Posterior cingulate gyrus (tissue), 11 donors: Measurements from ENCODE around the gene SLC5A3.

Source experiments
- DNase-seq, 10 donors: peaks; one replicate each; pipeline versions ENCODE4 v3.0.0 to v3.0.0-alpha.2; 2020 to 2021; ENCODE audit warnings: mixed read lengths in 3 of 10
- intact Hi-C: fragments of 100-400 bp; cut with DNase I; formaldehyde crosslinking; loops from one replicate; pipeline ENCODE4 v1.15.1; 2023

The SLC5A3 gene

GRCh38 chr21:34073032-34073748 is at the start of gene SLC5A3, which contains the start of gene MRPS6:
Gene SLC5A3 (plus strand): TSS chr21:34073578. CDS start chr21:34095199, 21,621 bp downstream.
Gene MRPS6 (plus strand): TSS chr21:34073578. CDS start chr21:34073701, 123 bp downstream.
- intact Hi-C loops: loop anchor here (1.0 to 10.0 kb wide), 4 partner anchors 52 to 274 kb away; no protein-coding TSS in a partner anchor
- DNase-seq: peak; percentile 67 to 97 (median 78)

DNA sequence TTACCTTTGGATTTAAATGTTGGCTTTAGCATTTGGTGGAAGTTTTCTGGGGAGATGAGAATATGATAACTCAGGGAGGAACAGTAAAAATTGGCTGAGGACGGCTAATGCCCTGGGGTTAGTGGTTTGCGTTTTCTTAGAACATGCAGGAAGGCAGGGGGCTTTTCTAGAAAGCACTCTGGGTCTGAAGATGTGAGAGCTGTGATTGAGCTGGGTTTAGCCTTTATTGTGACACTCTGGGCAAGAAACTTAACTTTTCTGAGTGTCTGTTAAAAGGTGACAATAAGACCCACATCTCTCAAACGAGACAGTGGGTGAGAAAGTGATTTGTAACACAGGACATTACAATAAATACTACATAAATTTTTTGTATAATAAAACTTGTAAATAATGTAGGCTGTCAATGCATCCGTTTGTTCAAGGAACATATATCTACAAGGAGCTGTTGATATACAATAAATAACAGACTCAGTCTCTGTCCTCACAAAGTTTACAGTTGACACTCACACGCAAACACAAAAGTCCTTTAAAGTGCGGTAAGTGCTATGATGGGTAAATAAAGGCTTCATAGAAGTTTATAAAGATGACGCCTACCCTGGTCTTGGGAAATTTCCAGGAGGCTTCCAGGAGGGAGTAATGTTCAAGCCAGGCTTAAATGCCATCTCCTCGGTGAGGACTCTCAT is 49.5 kb upstream of the SLC5A3 start:
- no peak for DNase-seq
- intact Hi-C loops: no loop called here

GRCh38 chr21:34024374-34024693 is 49.0 kb upstream of the SLC5A3 start:
- no peak for DNase-seq
- intact Hi-C loops: no loop called here

GRCh38 chr21:34027721-34028461 is 45.5 kb upstream of the SLC5A3 start:
- DNase-seq: no peak
- intact Hi-C loops: no loop called here

DNA sequence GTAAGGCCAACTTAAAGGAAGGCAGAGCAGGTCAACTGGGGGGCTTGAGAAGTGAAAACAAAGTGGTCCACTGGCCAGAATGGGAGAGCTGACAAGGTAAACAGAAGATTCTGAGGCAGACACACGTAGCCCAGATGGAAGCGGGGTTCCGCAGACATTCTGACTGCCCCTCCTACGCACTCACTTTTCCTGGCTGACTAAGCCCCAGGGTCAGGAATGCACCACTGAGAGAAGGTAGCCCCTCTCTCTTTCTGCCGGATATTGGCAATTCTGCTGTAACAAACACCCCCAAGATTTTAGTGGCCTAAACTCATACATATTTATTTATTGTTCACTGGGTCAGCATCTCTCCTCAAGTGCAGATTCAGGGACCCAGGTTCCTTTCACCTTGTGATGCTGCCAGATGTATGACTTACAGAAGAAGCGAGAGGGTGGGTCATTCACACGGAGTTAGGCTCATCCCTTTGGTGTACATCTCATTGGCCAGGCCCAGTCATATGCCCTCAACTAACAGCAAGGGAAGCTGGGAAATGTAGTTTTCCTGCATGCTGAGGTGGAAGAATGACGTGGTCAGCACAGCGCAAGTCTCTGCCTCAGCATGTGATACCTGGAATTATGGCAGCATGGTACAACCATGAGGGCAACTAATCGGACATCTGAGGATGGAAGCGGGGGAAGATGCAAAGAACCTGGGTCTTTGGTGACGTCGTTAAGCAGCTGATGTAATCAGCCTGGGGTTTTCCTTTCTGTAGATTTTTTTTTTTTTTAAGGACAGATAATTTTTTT is 43.4 kb upstream of the SLC5A3 start:
- peak in 5 of 10 donors; percentile 21 to 87 (median 52) for DNase-seq
- intact Hi-C loops: no loop called here

DNA sequence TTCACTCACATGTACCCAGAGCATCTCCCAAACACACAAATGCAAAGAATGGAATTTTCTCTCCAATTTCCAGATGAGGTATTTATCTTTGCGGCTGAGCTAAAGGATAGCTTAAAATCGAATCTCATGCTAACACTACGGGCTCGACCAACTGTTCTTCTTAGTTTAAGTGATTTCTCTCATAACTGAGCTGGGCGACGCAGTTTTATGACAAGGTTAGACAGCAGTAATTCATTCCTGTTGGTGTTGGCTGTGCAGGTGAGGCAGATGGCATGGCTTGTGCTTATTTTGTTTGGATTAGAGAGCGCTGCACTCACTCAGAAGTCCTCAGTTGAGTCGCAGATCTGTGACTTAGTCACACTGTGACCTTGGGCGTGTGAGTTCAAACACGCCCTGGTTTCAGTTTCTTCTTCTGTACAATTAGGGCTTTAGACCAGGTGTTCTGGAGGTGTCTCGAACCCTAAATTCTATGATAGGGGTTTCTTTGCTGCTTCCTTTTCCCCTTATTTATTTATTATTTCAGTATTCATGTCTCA is 41.5 kb upstream of the SLC5A3 start:
- no peak for DNase-seq
- intact Hi-C loops: no loop called here

DNA sequence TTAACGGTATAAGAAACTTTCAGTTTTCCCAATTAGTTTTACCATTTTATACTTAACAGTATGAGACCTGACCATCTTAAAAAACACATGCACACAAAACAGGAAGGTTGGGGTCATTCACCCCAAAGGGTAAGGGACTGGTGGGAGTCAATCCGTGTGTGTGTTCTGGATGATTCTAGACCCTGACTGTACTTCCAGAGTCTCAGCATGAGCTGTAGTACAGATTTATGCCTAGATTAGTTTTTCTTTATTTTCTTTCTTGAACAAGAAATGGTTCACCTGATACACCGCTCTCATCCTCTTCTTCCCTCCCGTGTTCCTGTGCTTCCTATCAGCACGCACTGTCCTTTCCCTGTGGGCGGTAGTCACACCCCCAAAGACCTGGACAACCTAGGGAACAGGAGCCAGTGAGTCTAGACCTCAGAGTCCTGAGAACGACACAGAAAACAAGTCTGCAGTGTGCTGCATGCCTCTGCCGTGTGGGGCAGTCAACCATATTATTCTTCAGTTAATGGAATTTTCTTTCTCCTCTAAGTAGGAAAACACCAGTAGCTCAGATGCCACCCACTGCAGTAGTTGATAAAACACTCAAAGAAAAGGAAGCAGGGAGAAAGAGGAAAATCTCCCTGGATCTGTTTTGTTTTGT is 38.9 kb upstream of the SLC5A3 start:
- DNase-seq: no peak
- intact Hi-C loops: no loop called here

GRCh38 chr21:34035619-34036354 is 37.6 kb upstream of the SLC5A3 start:
- intact Hi-C loops: no loop called here
- no peak for DNase-seq

DNA sequence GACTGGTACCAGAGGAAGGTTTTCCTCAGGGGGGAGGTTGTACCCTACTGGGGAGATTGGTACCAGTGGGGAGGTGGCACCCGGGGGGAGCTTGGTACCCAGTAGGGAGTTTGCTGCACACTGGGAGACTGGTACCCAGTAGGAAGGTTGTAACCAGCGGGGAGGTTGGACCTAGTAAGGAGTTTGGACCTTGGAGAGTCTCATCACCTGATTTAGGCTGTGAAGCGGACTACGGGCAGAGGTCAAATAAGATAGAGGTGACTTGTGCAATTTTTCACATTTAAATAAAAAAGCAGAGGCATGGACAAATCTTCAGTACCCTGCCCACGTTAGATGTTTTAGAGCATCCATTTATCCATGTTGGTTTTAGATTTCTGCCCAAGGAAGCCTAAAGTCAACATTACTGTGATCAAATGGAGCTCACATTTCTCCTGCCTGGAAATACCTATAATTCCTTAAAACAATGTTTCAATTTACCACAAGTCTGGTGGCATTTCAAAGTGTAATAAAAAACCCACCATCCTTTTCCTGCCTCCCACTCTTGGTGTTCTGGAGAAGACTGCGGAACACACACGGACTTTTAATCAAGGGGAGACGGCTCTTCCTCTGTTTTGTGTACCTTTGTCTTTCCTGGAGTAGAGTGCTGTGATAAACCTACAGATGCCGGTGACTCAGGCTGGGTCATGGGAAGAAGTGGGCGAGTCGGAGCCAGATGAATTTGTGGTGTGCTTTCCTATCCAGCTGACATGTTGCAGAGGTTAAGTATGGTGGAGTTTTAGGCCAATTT is 36.2 kb upstream of the SLC5A3 start:
- DNase-seq: no peak
- intact Hi-C loops: no loop called here

- DNase-seq: no peak
- intact Hi-C loops: no loop called here
Measured at GRCh38 chr21:34039678-34040382, 33.5 kb upstream of the SLC5A3 start.

DNA sequence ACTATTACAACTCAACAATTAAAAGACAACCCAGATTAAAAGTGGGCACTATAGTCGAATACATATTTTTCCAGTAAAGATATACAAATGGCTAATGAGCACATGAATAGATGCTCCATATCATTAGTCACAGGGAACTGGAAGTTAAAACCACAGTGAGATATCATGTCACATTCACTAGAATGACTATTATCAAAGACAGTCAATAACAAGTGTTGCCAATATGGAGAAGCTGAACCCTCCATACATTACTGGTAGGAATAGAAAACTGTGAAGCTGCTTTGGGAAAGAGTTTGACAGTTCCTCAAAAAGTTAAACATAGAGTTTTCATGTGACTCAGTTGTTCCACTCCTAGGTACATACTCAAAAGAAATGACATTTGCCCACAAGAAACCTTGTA is 30.6 kb upstream of the SLC5A3 start:
- intact Hi-C loops: no loop called here
- DNase-seq: no peak

GRCh38 chr21:34043333-34043732 is 30.0 kb upstream of the SLC5A3 start:
- intact Hi-C loops: no loop called here
- DNase-seq: no peak

- no peak for DNase-seq
- intact Hi-C loops: no loop called here
Measured at GRCh38 chr21:34046917-34047316, 26.5 kb upstream of the SLC5A3 start.

DNA sequence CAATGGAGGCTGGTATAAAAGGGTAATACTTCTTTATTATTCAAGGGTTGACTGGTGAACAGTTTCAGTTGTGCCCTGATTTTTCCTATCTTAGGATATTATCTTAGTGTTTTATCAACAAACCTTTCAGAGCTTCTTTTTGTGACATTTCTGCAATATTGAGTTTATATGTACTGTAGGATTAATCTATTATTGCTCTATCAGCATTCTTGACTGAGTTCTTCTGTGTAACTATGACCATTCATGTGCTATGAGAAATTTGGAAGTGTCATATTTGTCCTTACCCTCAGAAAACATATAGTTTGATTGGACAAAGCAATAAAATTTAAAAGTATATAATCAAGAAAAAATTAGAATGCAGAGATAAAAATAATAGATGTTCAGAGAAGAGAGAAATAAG is 25.5 kb upstream of the SLC5A3 start:
- no peak for DNase-seq
- intact Hi-C loops: no loop called here

DNA sequence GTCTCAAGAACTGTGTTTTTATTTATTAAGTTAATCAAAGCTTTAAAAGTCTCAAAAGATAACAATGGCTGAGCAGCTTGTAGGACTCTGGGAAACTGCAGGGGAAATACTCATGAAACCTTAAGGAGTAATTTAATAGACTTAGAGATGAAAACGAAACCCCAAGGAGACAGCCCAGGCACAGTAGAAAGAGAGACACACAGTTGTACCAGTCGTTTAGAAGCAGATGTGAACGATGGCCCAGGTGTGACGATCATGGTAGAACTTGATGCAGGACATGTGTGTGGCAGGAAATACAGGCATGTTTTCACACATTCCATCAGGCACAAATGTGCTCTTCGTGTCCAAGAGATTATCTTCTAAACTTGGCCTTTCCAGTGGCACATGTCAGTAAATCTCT is 21.2 kb upstream of the SLC5A3 start:
- intact Hi-C loops: no loop called here
- DNase-seq: no peak

DNA sequence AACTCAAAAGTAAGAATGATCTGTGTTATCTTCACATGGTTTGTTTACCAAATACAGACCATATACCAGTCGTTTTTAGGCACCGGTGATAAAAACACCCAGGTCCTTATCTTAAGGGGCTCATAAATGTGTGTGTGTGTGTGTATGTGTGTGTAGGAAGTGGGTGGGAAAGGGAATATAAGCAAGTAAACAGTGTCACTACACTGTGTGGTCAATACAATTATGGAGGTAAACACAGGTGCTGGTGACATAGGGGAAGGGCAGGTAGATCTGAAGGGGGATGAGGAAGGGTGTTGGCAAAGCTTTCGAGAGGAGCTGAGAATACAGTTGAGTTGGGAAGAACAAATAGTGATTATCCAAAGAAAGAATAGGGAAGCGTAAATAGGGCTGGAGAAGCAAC is 19.1 kb upstream of the SLC5A3 start:
- intact Hi-C loops: no loop called here
- no peak for DNase-seq

GRCh38 chr21:34055615-34056014 is 17.8 kb upstream of the SLC5A3 start:
- intact Hi-C loops: no loop called here
- no peak for DNase-seq

DNA sequence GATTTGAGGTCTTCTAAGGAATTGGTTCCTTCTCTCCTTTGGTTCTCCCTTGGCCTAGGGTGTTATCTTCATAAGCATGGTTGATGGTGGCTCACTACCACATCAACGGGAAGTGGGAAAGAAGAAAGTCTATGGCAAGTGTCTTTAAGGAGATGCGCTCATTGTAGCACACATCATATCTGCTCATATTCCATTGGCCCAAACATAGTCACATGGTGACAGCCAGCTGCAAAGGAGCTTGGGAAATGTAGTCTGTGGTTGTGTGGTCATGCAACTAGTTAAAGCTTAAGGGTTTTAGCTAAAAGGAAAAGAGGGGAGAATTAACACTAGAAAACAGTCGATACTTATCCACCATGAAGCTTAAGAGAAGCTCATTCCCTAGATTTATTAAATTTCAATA is 11.4 kb upstream of the SLC5A3 start:
- intact Hi-C loops: no loop called here
- no peak for DNase-seq
